Muscle layer of colon (tissue), 2 donors: Measurements from ENCODE around the gene CCDC121.
A peak's percentile ranks its signal among the peaks of the same experiment; 100 is the strongest.
"Not testable (repeated sequence)": the region's sequence is repeated elsewhere in the genome, so short reads cannot be mapped to it uniquely, and the experiment has no call there.

Source experiments
- H3K27ac ChIP-seq: one replicate; pipeline ENCODE4 v1.7.0; 2013; ENCODE audit warnings: low read depth, mild to moderate bottlenecking, low read length, moderate library complexity
- H3K27me3 ChIP-seq, 2 donors: one replicate each; pipeline ENCODE4 v1.7.0; 2013; ENCODE audit warnings: low read length in 2 of 2, mild to moderate bottlenecking in 2 of 2; ENCODE audit not compliant: insufficient read depth in 2 of 2, control insufficient read depth in 1 of 2
- H3K36me3 ChIP-seq: one replicate; pipeline ENCODE4 v1.7.0; 2013; ENCODE audit warnings: mild to moderate bottlenecking, low read length; ENCODE audit not compliant: insufficient read depth
- H3K4me1 ChIP-seq: one replicate; pipeline ENCODE4 v1.7.0; 2013; ENCODE audit warnings: mild to moderate bottlenecking, low read length; ENCODE audit not compliant: insufficient read depth
- H3K4me3 ChIP-seq, 2 donors: one replicate each; pipeline ENCODE4 v1.7.0; 2013; ENCODE audit warnings: low read length in 2 of 2, low read depth in 1 of 2, mild to moderate bottlenecking in 1 of 2, moderate library complexity in 1 of 2
- H3K9ac ChIP-seq: one replicate; pipeline ENCODE4 v1.7.0; 2013; ENCODE audit warnings: low read length
- H3K9me3 ChIP-seq: one replicate; pipeline ENCODE4 v1.7.0; 2013; ENCODE audit warnings: mild to moderate bottlenecking, low read length
- donor health status: abdominal sarcoma.
- donor health status: Adenocarcinoma of cecum.

The CCDC121 gene

DNA sequence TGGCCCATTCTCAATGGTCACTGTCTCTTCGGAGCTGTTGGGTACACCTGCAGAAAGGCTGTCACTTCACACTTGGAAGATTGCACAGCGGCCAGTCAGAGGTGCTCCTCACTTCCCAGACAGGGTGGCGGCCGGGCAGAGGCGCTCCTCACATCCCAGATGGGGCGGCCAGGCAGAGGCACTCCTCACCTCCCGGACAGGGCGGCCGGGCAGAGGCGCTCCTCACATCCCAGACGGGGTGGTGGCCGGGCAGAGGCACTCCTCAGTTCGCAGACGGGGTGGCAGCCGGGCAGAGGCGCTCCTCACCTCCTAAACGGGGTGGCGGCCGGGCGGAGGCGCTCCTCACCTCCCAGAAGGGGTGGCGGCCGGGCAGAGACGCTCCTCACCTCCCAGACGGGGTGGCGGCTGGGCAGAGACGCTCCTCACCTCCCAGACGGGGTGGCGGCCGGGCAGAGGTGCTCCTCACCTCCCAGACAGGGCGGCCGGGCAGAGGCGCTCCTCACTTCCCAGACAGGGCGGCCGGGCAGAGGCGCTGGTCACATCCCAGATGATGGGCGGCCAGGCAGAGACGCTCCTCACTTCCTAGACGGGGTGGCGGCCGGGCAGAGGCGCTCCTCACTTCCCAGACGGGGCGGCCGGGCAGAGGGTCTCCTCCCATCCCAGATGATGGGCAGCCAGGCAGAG is 34.6 kb downstream of the CCDC121 start:
- not testable (repeated sequence) for H3K4me1 ChIP-seq, H3K9ac ChIP-seq, H3K9me3 ChIP-seq, H3K4me3 ChIP-seq, H3K27me3 ChIP-seq, H3K27ac ChIP-seq, H3K36me3 ChIP-seq

DNA sequence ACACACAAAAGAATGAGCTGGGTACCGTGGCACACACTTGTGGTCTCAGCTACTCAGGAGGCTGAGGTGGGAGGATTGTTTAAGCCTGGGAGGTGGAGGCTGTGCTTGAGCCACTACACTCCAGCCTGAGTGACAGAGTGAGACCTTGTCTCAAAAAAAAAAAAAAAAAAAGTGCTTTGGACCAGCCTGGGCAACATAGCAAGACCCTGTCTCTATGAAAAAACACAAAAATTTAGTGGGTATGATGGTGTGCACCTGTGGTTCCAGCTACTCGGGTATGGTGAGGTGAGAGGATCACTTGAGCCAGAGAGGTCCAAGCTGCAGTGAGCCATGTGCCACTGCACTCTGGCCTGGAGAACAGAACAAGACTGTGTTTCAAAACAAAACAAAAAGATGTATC is 35.6 kb downstream of the CCDC121 start:
- Histone ChIP-seq H3K27ac (no peak overlapping the region), H3K9me3 (no peaks in the 10 kb centered on the region), H3K36me3 (no peaks in the 10 kb centered on the region), H3K4me3 (no peak overlapping the region), H3K4me1 (peaks cover 9% of the 10 kb centered on the region), H3K27me3 (no peaks in the 10 kb centered on the region), H3K9ac (no peak overlapping the region)

GRCh38 chr2:27591745-27592144 is 37.1 kb downstream of the CCDC121 start:
- Histone ChIP-seq H3K27ac (no peak overlapping the region), H3K9me3 (no peaks in the 10 kb centered on the region), H3K9ac (no peak overlapping the region), H3K4me3 (no peak overlapping the region), H3K36me3 (no peaks in the 10 kb centered on the region), H3K4me1 (no peaks in the 10 kb centered on the region), H3K27me3 (no peaks in the 10 kb centered on the region)

DNA sequence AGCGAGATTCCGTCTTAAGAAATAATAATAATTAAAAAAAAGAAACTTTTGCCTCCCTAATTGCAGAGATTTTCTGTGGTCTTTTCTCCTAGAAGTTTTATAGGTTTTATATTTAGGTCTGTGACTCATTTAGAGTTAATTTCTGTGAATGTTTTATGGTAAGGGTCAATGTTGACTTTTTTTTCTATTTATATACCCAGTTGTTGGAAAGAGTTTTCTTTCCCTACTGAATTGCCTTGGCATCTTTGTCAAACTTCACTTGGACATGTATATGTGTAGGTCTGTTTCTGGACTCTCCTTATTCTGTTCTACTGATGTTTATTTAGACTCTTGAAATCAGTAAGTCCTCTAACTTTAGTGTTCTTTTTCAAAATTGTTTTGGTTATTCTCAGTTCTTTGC is 40.5 kb downstream of the CCDC121 start:
- H3K9ac ChIP-seq, result no peak overlapping the region
- peaks cover 21% of the 10 kb centered on the region for H3K4me1 ChIP-seq
- no peaks in the 10 kb centered on the region for H3K9me3 ChIP-seq
- no peaks in the 10 kb centered on the region for H3K36me3 ChIP-seq
- no peaks in the 10 kb centered on the region for H3K27me3 ChIP-seq
- no peak overlapping the region for H3K27ac ChIP-seq
- H3K4me3 ChIP-seq, result no peak overlapping the region

- Histone ChIP-seq H3K4me3 (no peak overlapping the region), H3K27me3 (no peaks in the 10 kb centered on the region), H3K9me3 (no peaks in the 10 kb centered on the region), H3K9ac (no peak overlapping the region), H3K4me1 (peaks cover 21% of the 10 kb centered on the region), H3K36me3 (no peaks in the 10 kb centered on the region), H3K27ac (no peak overlapping the region)
Measured at GRCh38 chr2:27587025-27587424, 41.8 kb downstream of the CCDC121 start.

- peaks cover 21% of the 10 kb centered on the region for H3K4me1 ChIP-seq
- H3K36me3 ChIP-seq, result no peaks in the 10 kb centered on the region
- no peak overlapping the region for H3K27ac ChIP-seq
- H3K27me3 ChIP-seq, result no peaks in the 10 kb centered on the region
- H3K9me3 ChIP-seq, result no peaks in the 10 kb centered on the region
- no peak overlapping the region for H3K4me3 ChIP-seq
- no peak overlapping the region for H3K9ac ChIP-seq
Measured at GRCh38 chr2:27584597-27584996, 44.2 kb downstream of the CCDC121 start.

DNA sequence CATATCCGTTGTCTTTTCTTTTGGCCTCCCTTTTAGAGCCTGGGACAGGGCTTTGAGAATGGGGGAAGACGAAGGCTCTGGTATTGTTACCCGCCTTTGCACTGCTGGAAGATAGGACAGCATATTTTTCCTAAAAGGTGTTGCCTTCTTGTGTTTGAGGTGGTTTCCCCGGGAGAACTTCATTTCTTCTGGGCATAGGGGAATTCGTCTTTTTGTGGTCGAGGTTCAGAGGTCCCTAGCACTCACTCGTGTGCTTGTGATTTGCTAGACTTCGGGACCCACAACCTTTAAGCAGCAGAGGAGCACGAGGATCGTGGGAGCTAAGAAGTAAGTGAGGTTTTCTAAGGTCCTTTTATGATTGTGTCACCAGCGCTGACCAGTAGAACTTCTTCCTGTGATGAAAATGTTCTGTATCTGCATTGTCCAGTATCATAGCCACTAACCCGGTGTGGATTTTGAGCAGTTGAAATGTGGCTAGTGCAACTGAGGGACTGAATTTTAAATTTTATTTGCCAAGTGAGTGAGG is 45.4 kb downstream of the CCDC121 start:
- H3K27me3 ChIP-seq, result no peaks in the 10 kb centered on the region
- peak overlapping the region; percentile 75 to 84 for H3K4me3 ChIP-seq
- no peaks in the 10 kb centered on the region for H3K36me3 ChIP-seq
- peak overlapping the region; percentile 97 for H3K9ac ChIP-seq
- H3K9me3 ChIP-seq, result no peaks in the 10 kb centered on the region
- peak overlapping the region; percentile 78 for H3K27ac ChIP-seq
- H3K4me1 ChIP-seq, result peaks cover 21% of the 10 kb centered on the region

GRCh38 chr2:27582695-27583389 is 46.0 kb downstream of the CCDC121 start, which contains the start of gene ZNF512:
ZNF512 (plus strand) TSS chr2:27583042; CDS start chr2:27583113, 71 bp downstream.
- no peaks in the 10 kb centered on the region for H3K9me3 ChIP-seq

DNA sequence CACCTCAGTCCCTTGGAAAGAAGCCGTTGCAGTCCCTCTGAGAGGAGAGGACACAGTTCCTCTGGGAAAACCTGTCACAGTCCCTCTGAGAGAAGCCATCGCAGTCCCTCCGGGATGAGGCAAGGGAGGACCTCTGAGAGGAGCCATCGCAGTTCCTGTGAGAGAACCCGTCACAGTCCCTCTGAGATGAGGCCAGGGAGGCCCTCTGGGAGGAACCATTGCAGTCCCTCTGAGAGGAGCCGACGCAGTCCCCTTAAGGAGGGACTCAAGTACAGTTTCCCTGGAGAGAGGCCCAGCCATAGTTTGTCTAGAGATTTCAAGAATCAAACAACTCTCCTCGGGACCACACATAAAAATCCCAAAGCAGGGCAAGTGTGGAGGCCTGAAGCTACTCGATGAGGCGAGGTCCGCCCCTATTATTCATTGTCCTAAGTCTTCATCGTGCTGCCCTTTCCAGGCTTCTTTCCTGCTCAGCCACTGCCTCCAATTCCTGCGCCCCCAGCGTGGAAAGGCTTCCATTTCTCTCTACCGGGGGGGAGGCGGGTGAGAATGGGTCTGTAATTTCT is 46.6 kb downstream of the CCDC121 start:
- Histone ChIP-seq H3K4me3 (peak overlapping the region; percentile 75 to 84), H3K27me3 (no peaks in the 10 kb centered on the region), H3K9me3 (no peaks in the 10 kb centered on the region), H3K27ac (peak overlapping the region; percentile 83), H3K9ac (peak overlapping the region; percentile 97), H3K4me1 (peaks cover 21% of the 10 kb centered on the region), H3K36me3 (no peaks in the 10 kb centered on the region)

More at GRCh38 chr2:27582695-27583389, 46.0 kb downstream of the CCDC121 start, which contains the start of gene ZNF512:
- Histone ChIP-seq H3K4me3 (peak within 1 kb of the TSS; percentile 75 to 84), H3K27ac (peak within 1 kb of the TSS; percentile 83), H3K27me3 (no peaks in the 10 kb centered on the region), H3K36me3 (no peaks in the 10 kb centered on the region), H3K4me1 (peaks cover 21% of the 10 kb centered on the region), H3K9ac (peak within 1 kb of the TSS; percentile 97)

- Histone ChIP-seq H3K27ac (no peak overlapping the region), H3K9me3 (peaks cover 4% of the 10 kb centered on the region), H3K36me3 (no peaks in the 10 kb centered on the region), H3K4me1 (peaks cover 21% of the 10 kb centered on the region), H3K27me3 (no peaks in the 10 kb centered on the region), H3K9ac (no peak overlapping the region), H3K4me3 (no peak overlapping the region)
Measured at GRCh38 chr2:27581417-27582128, 47.2 kb downstream of the CCDC121 start.
